Measurements from ENCODE around the gene MAML2. TPM values are rescaled to one million over a fixed set of nuclear protein-coding genes. Genes with fewer than 3 reads are reported as not detected.
"Not testable (repeated sequence)": the region's sequence is repeated elsewhere in the genome, so short reads cannot be mapped to it uniquely, and the experiment has no call there.

The MAML2 gene
- total and polyA plus RNA-seq, 2 of the 8 experiments (the other 6 are each of a cell fraction or from before 2014, with no cell fraction given) = 3.8 to 6.6 TPM

GRCh38 chr11:96271777-96272176, 71.2 kb downstream of the MAML2 start:
- H4K20me1 ChIP-seq (replicated peaks in 1 of 2; ENCODE audit: control insufficient read depth in 1 of 2, insufficient read depth in 2 of 2, low read length in 2 of 2) = no peaks in the 10 kb centered on the region
- peaks cover 0 to 3% (median 1%) of the 10 kb centered on the region in 4 experiments; a peak in 3 of 7 replicates for H3K4me1 ChIP-seq (replicated peaks in 1 of 4; ENCODE audit: control insufficient read depth in 3 of 4, insufficient read depth in 4 of 4, low read length in 3 of 4)
- no peak overlapping the region for H4K91ac ChIP-seq (replicated peaks; ENCODE audit: insufficient read length, low read length)
- H3K27ac ChIP-seq (ENCODE audit: low read depth, low read length) = no peak overlapping the region
- no peak overlapping the region for H4K5ac ChIP-seq (ENCODE audit: insufficient read length, low read depth, low read length)
- no peaks in the 10 kb centered on the region for H3K79me1 ChIP-seq (ENCODE audit: low read depth, low read length)
- no peak overlapping the region for H2BK20ac ChIP-seq (ENCODE audit: low read length)
- H2AK5ac ChIP-seq (ENCODE audit: low read depth, low read length) = no peak overlapping the region
- no peak for TF ChIP-seq SIX5 (IDR thresholded peaks at IDR 0.05; ENCODE audit: low read depth, low read length)
- TF ChIP-seq CTBP2 (IDR thresholded peaks at IDR 0.05; ENCODE audit: borderline replicate concordance, insufficient read depth, insufficient read length, low read length) = no peak
- H3K9ac ChIP-seq (replicated peaks in 1 of 4; ENCODE audit: extremely low read depth in 1 of 4, low read depth in 3 of 4, low read length in 3 of 4) = no peak overlapping the region
- POLR2A ChIA-PET (ENCODE audit: partially characterized antibody) = no interaction called here
- no peak overlapping the region for H2BK120ac ChIP-seq (replicated peaks; ENCODE audit: low read depth, low read length)
- H3K18ac ChIP-seq (ENCODE audit: extremely low read depth, low read length) = no peak overlapping the region
- FAIRE-seq (no peak), DNase-seq (ENCODE audit: low read depth in 1 of 2, low spot score in 2 of 2) (no peak)
- H4K8ac ChIP-seq (ENCODE audit: extremely low read depth, insufficient read depth, low read length) = no peak overlapping the region
- H2AFZ ChIP-seq (ENCODE audit: low read length) = no peak overlapping the region
- H3K4me2 ChIP-seq (ENCODE audit: insufficient read depth in 1 of 2, low read depth in 2 of 2, low read length in 2 of 2) = no peak overlapping the region
- no peak overlapping the region for H3K23ac ChIP-seq (ENCODE audit: insufficient read length)
- no peak overlapping the region for H2BK15ac ChIP-seq (ENCODE audit: low read length)
- H3K4me3 ChIP-seq (ENCODE audit: extremely low read depth in 1 of 4, insufficient read depth in 2 of 4, low read depth in 3 of 4, low read length in 4 of 4) = no peak overlapping the region
- WGBS, 2 experiments (ENCODE audit: extremely low coverage in 1 of 2, insufficient coverage in 1 of 2, insufficient read length in 1 of 2, insufficient replicate concordance in 2 of 2, low coverage in 1 of 2, low lambda C conversion rate in 2 of 2, missing lambda C conversion rate in 1 of 2) = 96% methylated on average over 4 of the region's 4 CpGs; no CpG with 5 or more reads in 1 of the 2 experiments
- H3K9me3 ChIP-seq (ENCODE audit: insufficient read depth in 2 of 2, low read depth in 1 of 2, low read length in 1 of 2) = no peaks in the 10 kb centered on the region
- no peak overlapping the region for H2BK5ac ChIP-seq (ENCODE audit: low read depth, low read length)
- peak overlapping the region; percentile 45; the same call in 1 of the 2 replicates for H2BK12ac ChIP-seq (ENCODE audit: low read depth, low read length)
- no peaks in the 10 kb centered on the region for H3K36me3 ChIP-seq (ENCODE audit: control insufficient read depth in 2 of 4, insufficient read depth in 4 of 4, low read length in 3 of 4)
- CTCF ChIA-PET (ENCODE audit: partially characterized antibody) = no interaction called here
- no peak overlapping the region for H3K56ac ChIP-seq (replicated peaks; ENCODE audit: insufficient read length, low read depth, low read length)
- H3K79me2 ChIP-seq (ENCODE audit: control insufficient read depth in 1 of 2, insufficient read depth in 2 of 2, low read length in 2 of 2) = no peaks in the 10 kb centered on the region
- no peaks in the 10 kb centered on the region for H3K27me3 ChIP-seq (replicated peaks in 1 of 4; ENCODE audit: control insufficient read depth in 3 of 4, extremely low read depth in 1 of 4, insufficient read depth in 3 of 4, low read length in 3 of 4)
- no peak overlapping the region for H3K4ac ChIP-seq (replicated peaks; ENCODE audit: insufficient read length, low read depth, low read length)
- H3K23me2 ChIP-seq (ENCODE audit: low read depth, low read length) = no peaks in the 10 kb centered on the region
- H3K14ac ChIP-seq (ENCODE audit: insufficient read length) = no peak overlapping the region

GRCh38 chr11:96271352-96271751, 71.6 kb downstream of the MAML2 start:
- H2AFZ ChIP-seq (ENCODE audit: low read length); H4K20me1 ChIP-seq (replicated peaks in 1 of 2; ENCODE audit: control insufficient read depth in 1 of 2, insufficient read depth in 2 of 2, low read length in 2 of 2); FAIRE-seq; H3K36me3 ChIP-seq (ENCODE audit: control insufficient read depth in 2 of 4, insufficient read depth in 4 of 4, low read length in 3 of 4); H3K4me3 ChIP-seq (ENCODE audit: extremely low read depth in 1 of 4, insufficient read depth in 2 of 4, low read depth in 3 of 4, low read length in 4 of 4); H2BK15ac ChIP-seq (ENCODE audit: low read length); H2BK12ac ChIP-seq (ENCODE audit: low read depth, low read length); H3K18ac ChIP-seq (ENCODE audit: extremely low read depth, low read length); H4K8ac ChIP-seq (ENCODE audit: extremely low read depth, insufficient read depth, low read length); H3K23ac ChIP-seq (ENCODE audit: insufficient read length); DNase-seq (ENCODE audit: low read depth in 1 of 2, low spot score in 2 of 2); H3K79me1 ChIP-seq (ENCODE audit: low read depth, low read length); H2BK20ac ChIP-seq (ENCODE audit: low read length); H3K23me2 ChIP-seq (ENCODE audit: low read depth, low read length); H3K14ac ChIP-seq (ENCODE audit: insufficient read length); H4K91ac ChIP-seq (replicated peaks; ENCODE audit: insufficient read length, low read length); CTCF ChIA-PET (ENCODE audit: partially characterized antibody); H2AK5ac ChIP-seq (ENCODE audit: low read depth, low read length); H3K9me3 ChIP-seq (ENCODE audit: insufficient read depth in 2 of 2, low read depth in 1 of 2, low read length in 1 of 2); H3K27ac ChIP-seq (ENCODE audit: low read depth, low read length); H4K5ac ChIP-seq (ENCODE audit: insufficient read length, low read depth, low read length); H3K4ac ChIP-seq (replicated peaks; ENCODE audit: insufficient read length, low read depth, low read length); H3K56ac ChIP-seq (replicated peaks; ENCODE audit: insufficient read length, low read depth, low read length); H3K79me2 ChIP-seq (ENCODE audit: control insufficient read depth in 1 of 2, insufficient read depth in 2 of 2, low read length in 2 of 2); H3K27me3 ChIP-seq (replicated peaks in 1 of 4; ENCODE audit: control insufficient read depth in 3 of 4, extremely low read depth in 1 of 4, insufficient read depth in 3 of 4, low read length in 3 of 4); H3K4me2 ChIP-seq (ENCODE audit: insufficient read depth in 1 of 2, low read depth in 2 of 2, low read length in 2 of 2); H3K4me1 ChIP-seq (replicated peaks in 1 of 4; ENCODE audit: control insufficient read depth in 3 of 4, insufficient read depth in 4 of 4, low read length in 3 of 4); H2BK5ac ChIP-seq (ENCODE audit: low read depth, low read length); H3K9ac ChIP-seq (replicated peaks in 1 of 4; ENCODE audit: extremely low read depth in 1 of 4, low read depth in 3 of 4, low read length in 3 of 4); H2BK120ac ChIP-seq (replicated peaks; ENCODE audit: low read depth, low read length): not testable (repeated sequence)
- POLR2A ChIA-PET (ENCODE audit: partially characterized antibody) = interaction anchor here (0.6 kb wide), 2 partner anchors 17 to 42 kb away, joined by 3 read pairs; no protein-coding TSS in a partner anchor
